Activated CD4-positive, alpha-beta memory T cell treated with anti-CD3 and anti-CD28 coated beads, Interleukin-2, amount 10 ng/mL, durations not matched to agents 7 days and 5 days (primary cell): ENCODE measurements around the gene NBPF12. TPM values are rescaled to one million over a fixed set of nuclear protein-coding genes. Genes with fewer than 3 reads are reported as not detected.
A peak's percentile ranks its signal among the peaks of the same experiment; 100 is the strongest.
"Not testable (repeated sequence)": the region's sequence is repeated elsewhere in the genome, so short reads cannot be mapped to it uniquely, and the experiment has no call there.

Experiments used
- CTCF ChIA-PET: fragments of 350-600 bp; sonication (Branson Sonifier 250); formaldehyde crosslinking; loops from one replicate; lab custom pipeline; 2021; ENCODE audit warnings: antibody characterized with exemption, inconsistent platforms; lab: Charles Lee
- POLR2A ChIA-PET: fragments of 350-600 bp; sonication (Branson Sonifier 250); formaldehyde crosslinking; loops from one replicate; lab custom pipeline; 2021; ENCODE audit warnings: antibody characterized with exemption; lab: Charles Lee
- DNase-seq: peaks from one replicate; pipeline ENCODE4 v3.0.0-alpha.2; 2020
- H3K27ac Mint-ChIP-seq: one replicate; pipeline ENCODE4 v1.8.0; 2021; ENCODE audit warnings: mild to moderate bottlenecking, mixed read lengths
- H3K27me3 Mint-ChIP-seq: one replicate; pipeline ENCODE4 v1.8.0; 2021; ENCODE audit warnings: mixed read lengths
- H3K36me3 Mint-ChIP-seq: one replicate; pipeline ENCODE4 v1.8.0; 2021; ENCODE audit warnings: low read depth, mixed read lengths
- H3K4me1 Mint-ChIP-seq: one replicate; pipeline ENCODE4 v1.8.0; 2021; ENCODE audit warnings: mixed read lengths
- H3K4me3 Mint-ChIP-seq: one replicate; pipeline ENCODE4 v1.8.0; 2021; ENCODE audit warnings: mild to moderate bottlenecking, mixed read lengths
- H3K9me3 Mint-ChIP-seq: one replicate; pipeline ENCODE4 v1.8.0; 2021; ENCODE audit warnings: mixed read lengths
- total RNA-seq, 2 experiments: library from RNA; stranded (reverse); gene quantifications; one replicate each; pipeline ENCODE4 v1.2.3, GENCODE V29; 2021

The NBPF12 gene, protein sequence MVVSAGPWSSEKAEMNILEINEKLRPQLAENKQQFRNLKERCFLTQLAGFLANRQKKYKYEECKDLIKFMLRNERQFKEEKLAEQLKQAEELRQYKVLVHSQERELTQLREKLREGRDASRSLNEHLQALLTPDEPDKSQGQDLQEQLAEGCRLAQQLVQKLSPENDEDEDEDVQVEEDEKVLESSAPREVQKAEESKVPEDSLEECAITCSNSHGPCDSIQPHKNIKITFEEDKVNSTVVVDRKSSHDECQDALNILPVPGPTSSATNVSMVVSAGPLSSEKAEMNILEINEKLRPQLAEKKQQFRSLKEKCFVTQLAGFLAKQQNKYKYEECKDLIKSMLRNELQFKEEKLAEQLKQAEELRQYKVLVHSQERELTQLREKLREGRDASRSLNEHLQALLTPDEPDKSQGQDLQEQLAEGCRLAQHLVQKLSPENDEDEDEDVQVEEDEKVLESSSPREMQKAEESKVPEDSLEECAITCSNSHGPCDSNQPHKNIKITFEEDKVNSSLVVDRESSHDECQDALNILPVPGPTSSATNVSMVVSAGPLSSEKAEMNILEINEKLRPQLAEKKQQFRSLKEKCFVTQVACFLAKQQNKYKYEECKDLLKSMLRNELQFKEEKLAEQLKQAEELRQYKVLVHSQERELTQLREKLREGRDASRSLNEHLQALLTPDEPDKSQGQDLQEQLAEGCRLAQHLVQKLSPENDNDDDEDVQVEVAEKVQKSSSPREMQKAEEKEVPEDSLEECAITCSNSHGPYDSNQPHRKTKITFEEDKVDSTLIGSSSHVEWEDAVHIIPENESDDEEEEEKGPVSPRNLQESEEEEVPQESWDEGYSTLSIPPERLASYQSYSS (N-terminal part only)
- 10 to 100 TPM; 15.9 to 16.0 TPM for total RNA-seq

DNA sequence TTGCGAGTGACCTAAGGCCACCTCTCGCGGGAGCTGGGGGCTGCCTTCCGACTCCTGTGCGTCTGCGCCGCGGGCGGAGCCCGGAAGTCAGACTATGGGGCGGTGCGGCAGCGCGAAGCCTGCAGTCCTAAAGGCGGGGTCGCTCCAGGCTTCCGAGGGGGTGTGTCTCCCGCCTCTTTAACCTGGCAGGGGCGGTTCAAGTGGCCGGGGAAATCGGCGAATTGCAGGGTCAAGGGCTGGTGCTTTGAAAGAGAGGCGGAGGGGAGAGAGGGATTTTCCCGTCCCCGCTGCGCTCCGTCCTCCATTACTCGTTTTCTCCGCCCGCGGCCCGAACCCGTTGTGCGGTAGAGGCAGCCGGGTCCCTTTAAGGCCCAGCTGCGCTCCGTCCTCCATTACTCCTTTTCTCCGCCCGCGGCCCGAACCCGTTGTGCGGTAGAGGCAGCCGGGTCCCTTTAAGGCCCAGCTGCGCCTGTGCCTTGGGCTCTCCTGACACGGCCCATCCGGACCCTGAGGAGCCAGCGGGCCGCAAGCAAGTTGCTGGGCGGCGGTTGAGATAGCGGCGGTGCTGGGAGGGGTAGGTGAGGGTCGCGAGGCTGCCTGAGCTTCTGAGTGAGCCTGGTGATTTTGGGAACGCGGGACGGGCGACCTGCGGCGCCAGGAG lies at the start of gene NBPF12:
Gene NBPF12, plus strand, starts transcription at position 83 of the 661 bp plus-strand sequence. CDS start 21,820 bp downstream, outside the sequence.
- Mint-ChIP-seq H3K4me3 (peak within 1 kb of the TSS; percentile 92), H3K4me1 (peaks cover 22% of the 10 kb centered on the region), H3K27ac (peak within 1 kb of the TSS; percentile 90)
- H3K36me3 Mint-ChIP-seq, H3K9me3 Mint-ChIP-seq, H3K27me3 Mint-ChIP-seq, CTCF ChIA-PET: not testable (repeated sequence)
- peak; percentile 92 for DNase-seq
- POLR2A ChIA-PET, result interaction anchor here (0.6 to 2.5 kb wide), 2 partner anchors 121 to 146 kb away, joined by 3 to 5 read pairs; no protein-coding TSS in a partner anchor

DNA sequence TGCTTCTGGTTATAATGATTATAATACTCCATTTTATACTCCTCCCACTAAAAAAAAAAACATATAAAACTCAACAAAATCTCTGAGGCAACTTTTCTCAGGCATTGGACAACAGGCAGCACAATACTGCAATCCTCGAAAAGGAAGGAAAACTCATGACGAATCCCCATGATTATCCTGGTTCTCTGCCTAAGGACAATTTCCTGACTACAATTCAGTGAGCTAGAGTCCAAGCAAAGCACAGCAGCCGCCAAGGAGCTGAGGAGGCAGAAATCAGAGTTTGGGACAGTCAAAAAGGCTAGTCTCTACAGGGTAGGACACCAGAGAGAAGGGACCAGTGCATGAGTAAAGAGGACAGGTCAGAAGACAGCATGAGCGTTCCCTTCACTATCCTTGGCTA lies 46.8 kb upstream of the NBPF12 start:
- H3K27ac Mint-ChIP-seq, H3K4me1 Mint-ChIP-seq, H3K9me3 Mint-ChIP-seq, H3K4me3 Mint-ChIP-seq, DNase-seq, H3K36me3 Mint-ChIP-seq, CTCF ChIA-PET, POLR2A ChIA-PET, H3K27me3 Mint-ChIP-seq: not testable (repeated sequence)

DNA sequence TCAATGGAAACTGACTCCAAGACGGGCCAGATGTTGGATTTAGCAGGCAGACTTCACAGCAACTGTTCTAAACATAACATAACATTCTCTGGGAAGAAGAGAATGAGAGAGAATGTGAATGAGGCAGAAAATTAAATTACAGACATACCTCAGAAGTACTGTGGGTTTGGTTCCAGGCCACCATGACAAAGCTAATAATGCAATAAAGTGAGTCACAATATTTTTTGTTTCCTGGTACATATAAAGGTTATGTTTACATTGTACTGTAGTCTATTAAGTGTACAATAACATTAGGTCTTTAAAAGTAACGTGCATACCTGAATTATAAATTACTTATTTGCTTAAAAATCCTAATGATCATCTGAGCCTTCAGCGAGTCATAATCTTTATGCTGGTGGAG lies 45.8 kb upstream of the NBPF12 start:
- POLR2A ChIA-PET, CTCF ChIA-PET, H3K4me1 Mint-ChIP-seq, DNase-seq, H3K9me3 Mint-ChIP-seq, H3K4me3 Mint-ChIP-seq, H3K27me3 Mint-ChIP-seq, H3K27ac Mint-ChIP-seq, H3K36me3 Mint-ChIP-seq: not testable (repeated sequence)

DNA sequence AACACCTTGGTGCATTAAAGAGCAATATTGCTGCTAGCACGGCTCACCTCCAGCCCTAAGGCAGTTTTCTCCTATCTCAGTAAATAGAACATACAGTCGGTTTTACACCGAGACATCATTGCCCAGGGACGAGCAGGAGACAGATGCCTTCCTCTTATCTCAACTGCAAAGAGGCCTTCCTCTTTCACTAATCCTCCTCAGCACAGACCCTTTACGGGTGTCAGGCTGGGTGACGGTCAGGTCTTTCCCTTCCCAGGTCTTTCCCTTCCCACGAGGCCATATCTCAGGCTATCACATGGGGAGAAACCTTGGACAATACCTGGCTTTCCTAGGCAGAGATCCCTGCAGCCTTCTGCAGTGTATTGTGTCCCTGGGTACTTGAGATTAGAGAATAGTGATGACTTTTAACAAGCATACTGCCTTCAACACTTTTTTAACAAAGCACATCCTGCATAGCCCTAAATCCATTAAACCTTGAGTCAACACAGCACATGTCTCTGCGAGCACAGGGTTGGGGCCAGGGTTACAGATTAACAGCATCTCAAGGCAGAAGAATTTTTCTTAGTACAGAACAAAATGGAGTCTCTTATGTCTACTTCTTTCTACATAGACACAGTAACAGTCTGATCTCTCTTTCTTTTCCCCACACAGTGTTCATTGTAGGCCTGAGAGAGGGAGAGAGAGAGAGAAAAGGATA lies 30.4 kb upstream of the NBPF12 start:
- POLR2A ChIA-PET, H3K4me1 Mint-ChIP-seq, H3K36me3 Mint-ChIP-seq, H3K4me3 Mint-ChIP-seq, H3K9me3 Mint-ChIP-seq, H3K27me3 Mint-ChIP-seq, CTCF ChIA-PET, DNase-seq, H3K27ac Mint-ChIP-seq: not testable (repeated sequence)

DNA sequence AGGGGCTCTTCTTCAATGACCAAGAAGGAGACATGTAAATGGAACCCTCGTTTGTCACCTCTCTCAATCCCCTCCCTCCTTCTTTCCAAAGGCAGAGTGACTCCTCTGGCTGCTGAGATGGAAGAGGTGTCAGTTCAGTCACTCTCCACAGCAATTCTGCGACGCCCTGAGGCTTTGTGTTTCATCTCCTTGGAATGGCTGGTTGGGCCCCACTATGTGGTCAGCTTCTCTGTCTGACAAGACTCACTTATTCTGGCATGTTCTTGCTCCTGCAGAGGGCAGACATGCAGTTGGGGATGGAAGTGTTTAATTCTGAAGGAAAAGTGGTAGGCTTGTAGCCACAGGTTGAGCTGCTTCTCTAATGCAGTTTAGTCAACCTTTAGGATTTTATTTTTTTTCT lies 25.1 kb upstream of the NBPF12 start:
- POLR2A ChIA-PET, H3K4me3 Mint-ChIP-seq, H3K27me3 Mint-ChIP-seq, H3K36me3 Mint-ChIP-seq, H3K9me3 Mint-ChIP-seq, CTCF ChIA-PET, H3K27ac Mint-ChIP-seq, H3K4me1 Mint-ChIP-seq, DNase-seq: not testable (repeated sequence)

DNA sequence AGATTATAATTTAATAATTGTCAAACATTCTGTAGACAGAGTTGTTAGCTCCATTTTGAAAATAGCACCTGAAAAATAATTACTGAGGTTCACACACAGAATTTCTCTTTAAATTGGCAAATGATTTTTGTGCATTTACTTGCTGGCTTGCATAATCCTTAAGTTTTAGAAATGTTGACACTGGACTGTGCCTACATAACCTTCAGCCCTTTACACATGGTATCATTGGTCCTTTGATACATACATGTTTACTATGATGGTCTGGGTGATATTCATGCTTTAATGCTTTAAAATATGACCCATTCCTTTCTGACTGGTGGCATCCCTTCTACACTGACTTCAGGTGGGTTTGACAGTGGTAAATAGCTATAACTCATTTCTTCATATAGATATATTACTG lies 17.3 kb upstream of the NBPF12 start:
- H3K36me3 Mint-ChIP-seq, result not testable (repeated sequence)

DNA sequence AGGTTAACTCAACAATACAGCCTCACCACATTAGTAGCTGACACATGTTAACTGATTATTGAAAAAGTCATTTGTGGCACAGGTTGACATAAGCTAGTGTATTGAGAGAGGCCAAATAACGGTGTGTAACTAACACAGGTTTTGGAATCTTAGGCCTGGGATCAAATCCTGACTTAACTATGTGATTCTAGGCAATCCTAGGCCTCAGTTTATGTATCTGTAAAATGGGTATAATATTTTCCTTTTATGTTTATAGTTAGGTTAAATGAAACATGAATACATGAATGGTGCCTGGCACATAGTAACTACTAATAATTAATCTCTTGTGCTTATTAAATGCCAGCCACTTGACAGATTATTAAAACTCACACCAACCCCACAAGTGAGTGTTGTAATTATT lies 15.5 kb upstream of the NBPF12 start:
- H3K27ac Mint-ChIP-seq, POLR2A ChIA-PET, H3K4me1 Mint-ChIP-seq, H3K9me3 Mint-ChIP-seq, H3K4me3 Mint-ChIP-seq, CTCF ChIA-PET, DNase-seq, H3K27me3 Mint-ChIP-seq, H3K36me3 Mint-ChIP-seq: not testable (repeated sequence)

More for the DNA sequence above, 17.3 kb upstream of the NBPF12 start:
- H3K4me1 Mint-ChIP-seq, CTCF ChIA-PET, H3K27me3 Mint-ChIP-seq, H3K27ac Mint-ChIP-seq, H3K4me3 Mint-ChIP-seq, H3K9me3 Mint-ChIP-seq, POLR2A ChIA-PET, DNase-seq: not testable (repeated sequence)

DNA sequence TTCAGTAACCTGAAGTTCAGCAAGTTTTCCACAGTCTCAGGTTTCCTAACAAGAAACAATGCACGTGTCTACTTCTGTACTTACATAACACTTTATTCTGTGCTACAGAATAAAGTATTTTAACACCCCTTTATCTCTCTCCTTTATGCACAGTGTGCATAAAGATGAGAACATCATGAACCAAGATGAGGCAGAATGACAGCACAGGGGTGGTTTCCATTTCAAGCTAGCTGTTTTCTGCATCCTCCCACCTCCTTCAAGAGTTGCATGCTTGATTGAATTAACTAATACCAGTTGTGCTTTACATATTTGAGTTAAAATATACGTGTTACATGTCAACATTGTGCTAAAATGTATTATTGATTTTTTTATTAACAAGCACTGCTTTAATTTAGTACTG lies 14.0 kb upstream of the NBPF12 start:
- H3K27ac Mint-ChIP-seq, H3K36me3 Mint-ChIP-seq, POLR2A ChIA-PET, DNase-seq, CTCF ChIA-PET, H3K4me1 Mint-ChIP-seq, H3K27me3 Mint-ChIP-seq, H3K4me3 Mint-ChIP-seq, H3K9me3 Mint-ChIP-seq: not testable (repeated sequence)

DNA sequence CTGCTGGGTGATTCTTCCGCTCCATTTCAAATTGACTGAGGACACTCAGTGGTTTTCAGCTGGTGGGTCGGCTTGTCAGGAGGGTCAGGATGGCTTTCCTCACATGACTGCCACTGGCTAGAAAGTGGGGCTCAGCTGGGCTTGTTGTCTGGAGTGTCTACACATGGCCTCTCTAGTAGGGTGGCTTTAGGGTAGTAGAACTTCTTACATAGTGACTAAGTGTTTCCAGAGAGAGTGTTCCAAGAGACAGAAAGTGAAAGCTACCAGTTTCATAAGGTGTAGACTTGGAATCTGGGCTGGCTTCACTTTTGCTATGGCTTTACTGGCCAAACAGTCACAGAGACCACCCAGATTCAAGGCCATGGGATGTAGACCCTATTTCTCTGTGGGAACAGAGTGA lies 11.7 kb upstream of the NBPF12 start:
- H3K27ac Mint-ChIP-seq, DNase-seq, H3K4me1 Mint-ChIP-seq, H3K9me3 Mint-ChIP-seq, H3K27me3 Mint-ChIP-seq, CTCF ChIA-PET, H3K36me3 Mint-ChIP-seq, H3K4me3 Mint-ChIP-seq, POLR2A ChIA-PET: not testable (repeated sequence)

DNA sequence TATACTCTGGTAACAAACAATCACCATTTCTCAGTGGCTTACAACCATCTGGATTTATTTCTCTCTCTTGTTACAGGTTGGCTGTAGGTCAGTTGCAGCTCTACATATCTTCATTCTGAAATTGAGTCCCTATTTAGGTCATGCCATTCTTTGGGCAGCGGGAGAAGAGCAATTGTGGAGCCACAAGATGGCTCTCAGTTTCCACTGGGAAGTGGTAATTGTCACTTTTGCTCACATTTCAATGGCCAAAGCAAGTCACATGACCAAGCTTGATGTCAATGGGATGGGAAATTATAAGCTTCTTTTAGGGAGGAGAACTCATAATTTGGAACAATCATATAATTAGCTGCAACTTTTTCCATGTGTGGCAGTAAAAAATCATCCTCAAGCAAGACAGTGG lies 7.9 kb upstream of the NBPF12 start:
- H3K4me1 Mint-ChIP-seq, H3K4me3 Mint-ChIP-seq, POLR2A ChIA-PET, H3K36me3 Mint-ChIP-seq, H3K27ac Mint-ChIP-seq, DNase-seq, H3K9me3 Mint-ChIP-seq, CTCF ChIA-PET: not testable (repeated sequence)
- H3K27me3 Mint-ChIP-seq, result peaks cover 14% of the 10 kb centered on the region

DNA sequence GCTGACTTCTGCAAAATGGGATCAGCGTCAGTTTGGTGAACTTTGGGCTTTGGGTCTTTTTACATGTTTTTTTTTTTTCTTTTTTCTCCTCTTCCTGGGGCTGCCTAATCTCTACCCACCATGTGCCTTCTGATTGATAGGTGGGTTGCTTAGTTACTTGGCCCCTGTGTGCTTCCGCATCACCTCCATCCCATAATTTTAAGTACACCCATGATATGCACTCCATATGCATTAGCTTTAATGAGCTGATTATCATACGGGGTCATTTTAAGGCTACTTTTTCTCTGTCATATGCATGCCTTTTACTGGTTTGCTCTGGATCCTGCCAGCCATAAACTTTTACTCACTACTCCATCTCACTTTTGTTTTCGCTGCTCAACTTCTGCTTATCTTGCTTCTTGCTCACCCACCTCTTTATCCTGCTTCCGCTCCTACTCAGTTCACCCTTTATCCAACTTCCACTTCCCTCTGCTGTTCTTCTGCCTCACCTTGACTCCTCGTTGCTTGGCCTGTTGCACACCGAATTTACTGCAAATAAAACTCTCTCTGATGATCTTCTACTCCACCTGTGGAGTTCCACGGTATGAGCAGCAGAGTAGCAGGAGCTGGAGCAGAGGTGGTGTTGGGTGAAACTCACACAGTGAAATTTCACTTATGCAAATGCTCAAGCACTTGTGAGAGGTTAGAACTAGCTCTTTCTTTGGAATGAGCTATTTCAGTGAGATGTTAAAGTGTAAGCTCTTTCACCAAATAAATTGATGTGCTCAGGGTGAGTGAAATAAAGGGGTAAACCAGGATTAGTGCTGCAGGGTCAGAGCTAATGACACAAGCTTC lies 3.5 kb upstream of the NBPF12 start:
- POLR2A ChIA-PET, H3K9me3 Mint-ChIP-seq, H3K36me3 Mint-ChIP-seq, DNase-seq, H3K27ac Mint-ChIP-seq, CTCF ChIA-PET, H3K4me3 Mint-ChIP-seq: not testable (repeated sequence)
- Mint-ChIP-seq H3K4me1 (peaks cover 13% of the 10 kb centered on the region), H3K27me3 (peaks cover 11% of the 10 kb centered on the region)

DNA sequence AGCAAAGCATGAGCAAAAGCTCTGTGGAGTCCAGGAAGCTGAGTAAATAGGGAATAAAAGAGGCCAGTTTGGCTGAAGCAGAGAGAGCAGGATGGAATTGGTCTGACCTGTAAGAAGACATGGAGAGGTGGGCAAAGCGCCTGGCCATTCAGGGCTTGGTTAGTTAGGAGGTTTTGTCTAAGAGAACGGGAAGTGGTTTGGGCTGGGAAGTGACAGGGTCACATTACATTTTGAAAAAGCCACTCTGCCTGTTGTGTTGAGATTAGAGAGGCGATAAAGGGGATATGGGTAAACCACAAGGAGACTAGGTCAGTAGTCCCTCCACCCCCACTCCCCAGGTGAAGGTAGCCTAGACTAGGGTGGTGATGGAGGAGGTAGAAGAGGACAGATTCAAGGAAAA lies 662 bp upstream of the NBPF12 start:
- H3K27me3 Mint-ChIP-seq, H3K36me3 Mint-ChIP-seq, CTCF ChIA-PET, H3K9me3 Mint-ChIP-seq: not testable (repeated sequence)
- POLR2A ChIA-PET, result interaction anchor here (2.5 kb wide), 1 partner anchor 147 kb away, joined by 5 read pairs; no protein-coding TSS in a partner anchor
- Mint-ChIP-seq H3K27ac (peak overlapping the region; percentile 72), H3K4me3 (peak overlapping the region; percentile 63), H3K4me1 (peaks cover 21% of the 10 kb centered on the region)
- DNase-seq, result peak; percentile 44
